DMS 273 treated with DMSO at 0.1 percent for 48 hours (cell line): Measurements from ENCODE around the gene PIGN.
"Not testable (repeated sequence)": the region's sequence is repeated elsewhere in the genome, so short reads cannot be mapped to it uniquely, and the experiment has no call there.

ENCODE experiments used
- DNase-seq: peaks from one replicate; lab custom pipeline; 2025; lab: John Stamatoyannopoulos, UW

Gene PIGN

DNA sequence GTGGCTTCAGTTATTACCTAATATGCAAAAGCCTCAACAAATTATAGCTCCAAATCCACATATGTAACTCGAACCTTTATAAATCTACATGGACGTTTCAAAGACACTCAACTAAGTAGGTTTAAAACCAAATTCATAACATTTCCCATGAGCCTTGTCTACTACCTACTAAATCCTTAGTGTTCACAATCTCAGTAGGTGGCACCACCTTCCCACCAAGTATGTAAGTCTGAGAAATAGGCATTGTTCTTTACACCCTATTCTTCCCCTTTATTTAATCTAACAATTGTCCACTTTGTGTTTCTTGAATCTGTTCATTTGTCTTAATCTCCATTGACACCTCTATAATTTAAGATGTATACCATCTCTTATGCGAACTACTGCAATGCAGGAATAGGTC lies 4.6 kb downstream of the PIGN start:
- DNase-seq, result no peak

DNA sequence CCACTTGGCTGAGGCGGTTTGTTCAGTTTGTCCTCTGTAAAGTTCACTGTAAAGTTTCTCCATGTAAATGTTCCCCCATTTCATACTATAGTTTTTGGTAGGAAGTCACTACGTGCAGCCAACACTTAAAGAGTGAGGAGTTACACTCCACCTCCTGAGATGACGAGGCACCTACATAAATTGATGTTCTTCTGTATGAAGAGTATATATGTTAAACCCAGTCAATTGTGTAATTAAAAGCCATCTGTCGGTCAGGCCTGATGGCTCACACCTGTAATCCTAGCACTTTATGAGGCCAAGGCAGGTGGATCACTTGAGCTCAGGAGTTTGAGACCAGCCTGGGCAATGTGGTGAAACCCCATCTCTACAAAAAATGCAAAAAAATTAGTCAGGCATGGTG lies 7.6 kb downstream of the PIGN start:
- DNase-seq, result no peak

DNA sequence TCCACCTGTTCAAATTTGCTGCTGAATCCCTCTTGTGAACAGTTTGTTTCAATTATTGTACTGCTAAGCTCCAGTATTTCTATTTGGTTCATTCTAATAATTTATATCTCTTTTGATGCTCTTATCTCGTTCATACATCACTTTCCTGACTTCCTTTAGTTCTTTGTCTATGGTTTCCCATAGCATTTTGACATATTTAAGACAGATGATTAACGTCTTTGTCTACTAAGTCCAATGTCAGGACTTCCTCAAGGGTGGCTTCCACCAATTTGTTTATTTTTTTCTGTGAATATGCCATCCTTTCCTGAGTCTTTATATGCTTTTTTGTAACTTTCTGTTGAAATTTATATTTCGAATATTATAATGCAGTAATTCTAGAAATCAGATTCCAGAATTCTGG lies 9.6 kb downstream of the PIGN start:
- DNase-seq, result no peak

DNA sequence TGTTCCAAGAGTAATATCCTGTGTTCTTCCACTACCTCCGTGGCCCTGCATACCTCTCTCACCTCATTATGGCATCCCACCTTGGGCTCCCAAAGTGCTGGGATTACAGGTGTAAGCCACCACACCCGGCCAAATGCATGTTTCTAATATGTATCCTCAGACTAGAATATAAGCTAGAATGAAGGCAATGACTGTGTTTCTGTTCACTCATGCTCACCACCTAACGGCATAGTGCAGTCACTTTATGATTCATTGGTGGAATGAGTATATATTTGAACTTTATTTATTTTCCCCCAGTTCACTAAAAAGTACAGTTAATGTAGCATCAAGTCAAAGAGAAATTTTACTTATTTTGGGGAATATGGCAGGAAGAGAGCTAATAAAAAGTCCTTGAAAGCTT lies 11.3 kb downstream of the PIGN start:
- DNase-seq, result no peak

DNA sequence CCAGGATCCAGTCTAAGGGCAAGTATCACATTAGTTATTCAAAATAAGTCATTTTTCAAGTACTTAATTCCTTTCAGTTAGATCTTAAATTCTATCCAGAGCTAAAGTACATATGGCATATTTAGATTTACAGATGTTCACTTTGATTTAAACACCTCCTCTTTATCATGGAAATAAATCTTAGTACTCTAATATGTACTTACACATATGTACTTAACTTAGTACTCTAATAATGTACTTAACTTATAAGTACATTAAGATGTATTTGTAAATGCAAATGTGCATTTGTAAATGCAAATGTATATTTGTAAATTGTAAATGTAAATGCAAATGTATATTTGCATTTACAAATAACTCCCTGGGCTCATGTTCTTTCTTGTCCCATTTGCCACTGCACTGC lies 14.6 kb downstream of the PIGN start:
- DNase-seq, result no peak

DNA sequence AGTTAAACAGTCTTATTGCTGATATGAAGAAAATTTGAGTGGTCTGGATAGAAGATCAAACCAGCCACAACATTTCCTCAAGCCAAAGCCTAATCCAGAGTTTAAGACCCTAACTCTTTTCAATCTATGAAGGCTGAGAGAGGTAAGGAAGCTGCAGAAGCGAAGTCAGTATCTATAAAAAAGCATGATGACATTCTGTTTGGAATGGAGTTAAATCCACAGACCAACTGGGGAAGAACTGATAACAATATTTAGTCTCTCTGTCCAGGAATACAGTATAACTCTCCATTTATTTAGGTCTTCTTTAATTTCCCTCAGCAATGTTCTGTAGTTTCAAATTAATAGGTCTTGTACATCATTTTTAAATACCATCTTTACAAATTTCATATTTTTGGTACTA lies 16.0 kb downstream of the PIGN start:
- no peak for DNase-seq

DNA sequence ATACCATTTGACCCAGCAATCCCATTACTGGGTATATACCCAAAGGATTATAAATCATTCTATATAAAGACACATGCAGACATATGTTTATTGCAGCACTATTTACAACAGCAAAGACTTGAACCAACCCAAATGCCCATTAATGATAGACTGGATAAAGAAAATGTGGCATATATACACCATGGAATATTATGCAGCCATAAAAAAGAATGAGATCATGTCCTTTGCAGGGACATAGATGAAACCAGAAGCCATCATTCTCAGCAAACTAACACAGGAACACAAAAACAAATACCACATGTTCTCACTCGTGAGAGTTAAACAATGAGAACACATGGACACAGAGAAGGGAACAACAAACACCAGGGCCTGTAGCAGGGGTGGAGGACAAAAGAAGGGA lies 20.3 kb downstream of the PIGN start:
- not testable (repeated sequence) for DNase-seq

DNA sequence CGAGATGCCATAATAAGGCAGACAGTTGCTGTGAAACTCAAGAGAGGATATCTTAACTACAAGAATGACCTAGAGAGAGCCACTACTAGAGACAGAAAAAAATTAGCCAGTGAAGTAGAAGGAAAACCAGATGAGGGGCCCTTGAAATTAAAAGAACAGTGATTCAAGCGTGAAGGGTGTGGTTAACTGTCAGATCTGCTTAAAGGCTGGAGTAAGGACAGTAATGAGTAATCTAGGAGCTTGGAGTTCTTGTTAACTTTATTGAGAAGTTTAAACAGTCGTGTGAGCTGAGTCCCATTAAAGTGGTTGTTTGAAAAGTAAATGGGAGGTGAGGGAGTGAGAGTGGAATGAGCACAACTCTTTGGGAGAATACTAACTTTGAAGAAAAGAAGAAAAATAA lies 21.3 kb downstream of the PIGN start:
- DNase-seq, result no peak

DNA sequence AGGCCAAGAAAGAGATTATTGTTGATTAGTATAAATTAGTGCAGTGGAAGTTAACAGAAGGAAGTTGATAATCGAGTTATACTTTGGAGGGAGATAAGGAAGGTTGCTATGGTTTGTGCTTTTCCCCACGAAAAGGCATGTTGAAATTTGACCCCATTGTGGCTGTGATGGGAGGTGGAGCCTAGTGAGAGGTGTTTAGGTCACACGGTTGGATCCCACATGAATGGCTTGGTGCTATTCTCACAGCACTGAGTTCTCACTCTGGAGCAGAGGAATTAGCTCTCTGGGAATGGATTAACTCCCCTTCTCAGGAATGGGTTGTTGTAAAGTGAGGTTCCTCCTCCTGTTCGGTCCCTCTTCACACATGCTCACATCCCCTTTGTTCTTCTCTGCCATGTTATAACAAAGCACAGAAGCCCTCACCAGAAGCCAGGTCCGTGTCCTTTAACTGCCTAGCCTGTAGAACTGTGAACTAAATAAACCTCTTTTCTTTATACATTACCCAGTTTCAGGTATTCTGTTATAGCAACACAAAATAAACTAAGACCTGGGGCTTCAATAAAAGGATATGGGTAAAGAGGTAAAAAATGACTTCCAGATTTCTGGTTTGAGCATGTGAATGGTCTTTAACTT lies 21.9 kb downstream of the PIGN start:
- DNase-seq, result no peak

DNA sequence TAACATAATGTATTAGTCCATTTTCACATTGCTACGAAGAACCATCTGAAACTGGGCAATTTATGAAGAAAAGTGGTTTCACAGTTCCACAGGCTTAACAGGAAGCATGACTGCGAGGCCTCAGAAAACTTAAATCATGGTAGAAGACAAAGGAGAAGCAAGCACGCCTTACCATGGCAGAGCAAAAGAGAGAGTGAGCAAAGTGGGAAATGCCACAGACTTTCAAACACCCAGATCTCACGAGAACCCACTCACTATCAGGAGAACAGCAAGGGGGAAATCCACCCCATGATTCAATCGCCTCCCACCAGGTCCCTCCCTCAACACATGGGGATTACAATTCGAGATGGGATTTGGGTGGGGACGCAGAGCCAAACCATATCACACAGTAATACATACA lies 22.5 kb downstream of the PIGN start:
- DNase-seq, result no peak

DNA sequence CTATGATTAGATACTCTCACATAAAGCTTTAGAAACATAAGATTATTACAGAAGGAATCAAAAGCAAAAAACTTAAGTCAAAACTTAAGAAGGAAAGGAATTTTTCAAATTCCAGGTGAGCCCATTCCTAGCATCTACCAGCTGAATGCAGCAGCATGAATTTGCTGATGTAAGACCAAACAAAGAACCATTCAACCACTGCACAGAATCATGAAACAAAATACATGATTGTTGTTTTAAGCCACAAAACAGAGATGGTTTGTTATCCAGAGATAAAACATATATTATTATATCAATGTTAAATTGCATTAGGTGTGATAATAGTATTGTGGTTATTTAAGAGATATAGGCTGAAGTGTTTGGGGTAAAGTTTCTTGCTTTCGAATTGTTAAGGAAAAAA lies 29.0 kb downstream of the PIGN start:
- DNase-seq, result no peak

DNA sequence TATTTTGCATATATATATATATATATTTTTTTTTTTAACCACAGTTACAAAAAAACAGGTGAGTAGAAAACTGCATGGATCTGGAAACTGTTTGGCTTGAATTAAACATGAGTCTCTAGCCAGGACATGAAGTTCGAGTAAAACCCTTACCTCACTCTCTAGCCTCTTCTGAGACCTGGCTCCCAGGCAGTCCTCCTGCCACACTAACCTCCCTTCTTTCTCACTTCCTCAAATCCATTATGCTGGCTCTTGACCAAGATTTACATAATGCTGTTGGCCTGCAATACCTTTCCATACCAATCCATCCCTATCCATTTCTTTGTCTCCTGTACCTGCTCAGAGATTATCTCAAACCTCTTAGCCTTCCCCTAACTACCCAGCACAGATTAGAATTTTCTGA lies 34.0 kb downstream of the PIGN start:
- no peak for DNase-seq

DNA sequence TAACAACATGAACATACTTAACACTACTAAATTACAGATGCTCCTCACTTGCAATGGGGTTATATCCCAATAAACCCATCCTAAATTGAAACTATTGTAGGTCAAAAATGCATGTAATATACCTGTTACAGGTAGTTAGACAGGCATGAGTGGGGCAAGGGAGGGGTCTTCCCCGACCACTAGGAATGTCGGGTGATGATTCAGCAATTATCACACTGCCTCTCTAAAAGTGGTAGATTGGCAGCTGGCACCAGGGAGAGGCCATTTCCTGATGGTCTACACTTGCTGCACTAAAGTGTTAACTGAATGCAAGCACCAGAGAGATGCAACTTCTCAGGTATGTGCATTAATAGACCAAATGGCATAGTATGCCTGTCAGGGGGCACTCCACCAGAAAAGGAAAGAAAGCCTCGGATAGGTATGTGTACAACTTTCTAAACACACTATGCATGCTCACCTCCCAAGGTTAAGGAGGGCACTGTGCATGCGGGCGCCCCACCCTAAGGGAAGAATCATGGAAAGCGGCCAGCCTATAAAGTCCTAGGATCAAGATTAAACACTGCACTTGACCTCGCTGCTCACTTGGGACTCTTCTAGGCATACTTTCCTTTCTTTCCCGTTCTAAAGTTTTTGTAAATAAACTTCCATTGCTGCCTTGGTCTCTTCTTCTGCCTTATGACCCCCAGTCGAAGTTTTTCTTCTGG lies 35.6 kb downstream of the PIGN start:
- no peak for DNase-seq

DNA sequence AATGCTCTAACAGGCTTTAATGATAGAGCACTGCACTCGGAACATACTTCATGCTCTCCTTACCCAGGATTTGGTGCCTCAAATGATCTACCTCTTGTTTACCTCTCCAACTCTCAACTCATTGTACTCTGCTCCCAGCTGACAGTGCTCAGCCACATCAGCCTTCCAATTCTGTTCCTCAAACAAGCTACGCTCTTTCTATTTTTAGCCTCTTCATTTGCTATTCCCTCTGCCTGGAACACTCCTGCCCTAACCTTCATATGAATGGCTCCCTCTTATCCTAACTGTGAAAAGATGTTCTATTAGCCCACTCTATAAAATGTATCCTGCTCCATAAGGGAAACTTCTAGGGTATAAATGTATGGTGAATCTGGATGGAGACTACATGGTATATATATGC lies 42.5 kb downstream of the PIGN start:
- no peak for DNase-seq

DNA sequence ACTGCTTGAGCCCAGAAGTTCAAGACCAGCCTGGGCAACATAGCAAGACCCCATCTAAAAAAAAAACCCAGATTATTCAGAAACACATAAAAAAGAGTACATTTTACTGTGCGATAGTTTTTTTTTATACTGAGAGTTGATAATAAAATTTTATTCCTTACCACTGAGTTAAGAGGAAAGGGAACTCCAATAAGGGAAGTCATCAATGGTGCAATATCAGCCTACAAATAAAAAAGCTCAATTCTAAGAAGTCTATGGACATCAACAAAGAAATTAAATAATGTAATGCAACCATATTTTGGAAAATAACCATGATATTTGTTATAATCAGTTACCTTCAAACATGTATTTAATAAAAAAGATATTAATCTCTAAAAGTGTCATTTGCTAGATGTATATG lies 46.6 kb downstream of the PIGN start:
- DNase-seq, result no peak

DNA sequence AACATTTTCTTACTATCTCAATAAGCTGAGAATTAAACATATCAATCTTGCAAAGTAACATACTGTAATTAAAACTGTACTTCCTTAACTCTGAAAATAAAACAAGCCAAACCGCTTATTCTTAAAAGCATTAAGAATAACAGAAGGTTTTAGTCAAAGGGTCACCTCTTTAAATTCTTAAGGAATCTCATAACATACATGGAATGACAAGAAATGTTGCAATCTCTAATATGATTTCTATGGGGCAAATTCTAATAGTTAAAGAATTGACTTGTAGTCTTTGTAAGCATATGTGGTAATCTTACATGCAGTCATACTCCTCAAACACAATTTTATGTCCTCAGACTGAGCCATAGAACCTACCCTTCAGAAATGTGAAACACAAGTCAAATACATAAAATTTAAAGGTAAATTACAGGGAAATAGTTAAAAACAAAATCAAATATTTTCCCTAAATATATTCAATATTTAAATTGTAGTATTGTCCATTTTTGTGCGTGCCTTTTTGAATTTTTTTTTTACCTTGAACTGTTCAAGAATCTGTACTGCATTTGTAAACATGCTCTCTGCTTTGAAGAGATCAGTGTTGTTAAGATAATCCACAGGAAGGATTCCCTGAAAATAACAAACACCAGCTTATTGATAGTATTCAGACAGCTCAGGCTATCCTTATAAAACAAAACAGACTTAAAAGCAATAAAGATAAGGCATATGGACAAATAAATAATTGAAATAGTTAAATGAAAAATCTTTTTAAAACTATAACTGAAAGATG lies 48.2 kb downstream of the PIGN start:
- no peak for DNase-seq

DNA sequence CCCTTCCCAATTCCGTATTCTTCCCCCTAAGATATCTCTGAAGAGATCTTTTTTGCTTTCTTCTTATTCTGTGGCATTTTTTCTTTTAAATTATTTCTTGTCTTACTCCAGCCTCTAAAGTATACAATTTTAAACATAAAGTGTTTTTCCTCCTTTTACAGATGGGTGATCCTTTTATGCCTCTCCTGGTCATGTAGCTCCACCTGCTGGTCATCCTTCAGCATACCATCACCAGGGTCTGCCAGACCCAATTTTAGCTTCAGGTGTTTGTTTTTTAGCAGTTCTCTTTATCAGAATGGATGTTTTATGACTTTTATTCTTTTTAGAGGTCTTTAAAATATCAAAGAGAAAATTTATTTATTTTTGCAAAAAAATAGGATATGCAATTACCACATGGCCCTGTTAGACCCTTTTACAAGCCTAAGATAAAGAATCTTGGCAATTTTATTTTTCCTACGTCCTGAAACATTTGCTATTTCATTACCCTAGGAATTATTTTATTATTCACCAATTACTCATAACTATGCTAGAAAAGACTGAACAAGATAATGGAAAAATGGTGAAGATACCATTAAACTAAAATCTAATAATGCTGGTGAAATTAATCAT lies 55.5 kb downstream of the PIGN start:
- DNase-seq, result peak; percentile 22

DNA sequence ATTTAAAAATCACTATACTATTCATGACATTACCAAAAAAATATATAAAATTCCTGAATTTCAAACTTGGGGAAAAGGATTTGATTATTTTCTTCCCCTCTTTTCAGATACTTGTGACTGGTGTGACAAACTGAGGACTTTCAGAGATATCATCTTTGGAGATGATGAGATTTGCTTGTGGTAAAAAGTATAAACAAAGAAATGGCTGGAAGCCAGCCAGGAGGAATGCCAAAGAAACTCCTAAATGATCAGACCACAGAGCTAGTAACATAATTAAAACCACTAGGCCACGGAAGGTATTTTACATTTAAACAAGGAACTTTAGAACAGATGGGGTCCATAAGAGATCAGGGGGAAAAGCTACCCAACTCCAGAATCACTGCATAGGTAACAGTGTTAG lies 58.7 kb downstream of the PIGN start:
- DNase-seq, result peak; percentile 21

DNA sequence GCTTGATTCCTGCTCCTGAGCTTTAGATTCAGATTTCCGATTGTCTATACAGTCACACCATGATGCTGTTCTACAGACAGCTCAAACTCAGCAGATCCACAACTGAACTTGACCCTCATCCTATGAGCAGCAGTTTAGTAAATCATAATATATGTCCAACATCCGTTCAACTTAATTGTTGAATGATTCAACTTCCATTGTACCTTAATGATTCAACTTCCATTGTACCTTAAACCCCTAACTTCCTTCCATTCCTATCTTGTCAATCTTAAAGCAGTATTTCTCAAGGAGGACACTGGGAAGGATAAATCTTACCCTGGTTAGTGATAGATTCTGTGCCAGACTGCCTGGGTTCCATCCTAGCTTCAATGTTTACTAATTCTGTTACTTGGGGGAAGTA lies 60.1 kb downstream of the PIGN start:
- DNase-seq, result no peak

DNA sequence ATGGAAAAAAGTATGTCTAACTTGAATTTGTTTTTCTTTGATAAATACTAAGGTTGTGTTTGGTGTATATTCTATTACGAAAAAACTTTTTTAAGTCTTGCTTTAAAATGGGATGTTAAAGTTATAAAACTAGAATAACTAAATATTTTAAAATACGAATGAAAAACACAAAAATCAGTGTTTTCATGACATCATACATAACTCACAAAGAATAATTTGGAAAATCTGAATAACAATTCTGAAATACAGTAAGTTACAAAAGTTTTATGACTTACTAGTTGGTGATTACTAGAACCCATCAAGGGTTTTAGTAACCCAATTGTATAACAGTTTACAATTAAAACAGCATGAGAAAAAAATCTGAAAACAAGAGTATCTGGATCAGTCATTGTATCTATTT lies 61.2 kb downstream of the PIGN start:
- DNase-seq, result no peak

DNA sequence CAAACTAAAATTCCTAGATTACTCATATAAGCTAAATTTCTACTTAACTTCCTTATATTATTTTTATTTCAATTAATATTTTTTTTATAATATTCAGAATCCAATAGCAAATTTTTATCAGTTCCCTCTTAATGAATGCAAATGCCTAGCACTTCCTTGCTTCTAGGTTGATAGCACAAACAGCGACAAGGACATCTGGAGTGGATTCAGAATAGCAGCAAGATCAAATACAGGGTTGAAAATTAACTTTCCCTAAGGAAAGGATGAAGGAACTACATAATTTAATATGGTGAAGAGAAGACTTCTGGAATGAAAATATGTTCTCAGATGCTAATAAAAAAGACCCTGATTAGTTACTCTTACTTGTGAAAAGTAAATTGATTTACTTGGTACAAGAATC lies 64.5 kb downstream of the PIGN start:
- DNase-seq, result no peak

DNA sequence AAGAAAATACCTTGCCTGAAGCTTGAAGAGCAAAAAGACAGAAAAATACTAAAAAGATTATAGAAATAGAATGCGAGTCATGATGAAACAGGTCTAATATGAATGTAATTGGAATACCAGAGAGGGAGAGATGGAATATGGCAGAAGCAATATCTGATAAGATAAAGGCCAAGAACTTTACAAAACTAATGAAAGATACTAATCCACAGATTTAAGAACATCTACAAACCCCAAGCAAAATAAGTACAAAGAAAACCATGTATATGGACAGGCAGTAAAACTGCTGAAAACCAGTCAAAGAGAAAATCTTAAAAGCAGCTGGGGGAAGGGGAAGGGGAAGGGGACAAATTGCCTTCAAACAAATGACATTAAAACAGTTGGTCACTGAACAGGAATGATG lies 67.0 kb downstream of the PIGN start:
- no peak for DNase-seq

DNA sequence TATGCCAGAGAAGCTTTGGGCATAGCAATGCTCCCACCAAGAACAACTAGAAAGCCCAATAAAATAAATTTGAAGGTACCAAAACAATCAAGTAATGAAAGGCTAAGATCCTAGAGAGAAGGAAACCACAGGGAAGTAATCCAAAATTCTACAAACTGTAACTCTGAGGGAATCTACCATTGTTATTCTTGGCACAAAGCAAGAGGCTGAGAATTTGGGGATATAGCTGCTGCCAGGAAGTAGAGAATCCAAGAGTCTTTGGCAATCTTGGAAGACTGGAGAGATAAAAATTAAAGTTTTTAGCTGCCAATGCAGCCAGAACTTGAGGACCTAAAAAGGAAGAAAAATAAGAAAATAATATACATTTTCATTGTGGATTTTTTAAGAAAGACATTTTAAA lies 68.5 kb downstream of the PIGN start:
- no peak for DNase-seq
